ENCODE results near the gene LMF1.

Gene LMF1

GRCh38 chr16:984121-984694, 13.4 kb upstream of the LMF1 start:
- ATAC-seq (ENCODE audit: low read depth) (no peak), DNase-seq (ENCODE audit: low spot score) (no peak)
- no peaks in the 10 kb centered on the region for H3K36me3 ChIP-seq (ENCODE audit: low read depth)
- no peak overlapping the region for H3K27ac ChIP-seq (ENCODE audit: poor library complexity, severe bottlenecking)
- no peaks in the 10 kb centered on the region for H3K4me1 ChIP-seq (ENCODE audit: insufficient read depth, poor library complexity, severe bottlenecking)
- peaks cover 83% of the 10 kb centered on the region for H3K27me3 ChIP-seq (ENCODE audit: insufficient read depth, poor library complexity, severe bottlenecking)
- H3K4me3 ChIP-seq (ENCODE audit: severe bottlenecking) = no peak overlapping the region
- TF ChIP-seq, protein P1, sequence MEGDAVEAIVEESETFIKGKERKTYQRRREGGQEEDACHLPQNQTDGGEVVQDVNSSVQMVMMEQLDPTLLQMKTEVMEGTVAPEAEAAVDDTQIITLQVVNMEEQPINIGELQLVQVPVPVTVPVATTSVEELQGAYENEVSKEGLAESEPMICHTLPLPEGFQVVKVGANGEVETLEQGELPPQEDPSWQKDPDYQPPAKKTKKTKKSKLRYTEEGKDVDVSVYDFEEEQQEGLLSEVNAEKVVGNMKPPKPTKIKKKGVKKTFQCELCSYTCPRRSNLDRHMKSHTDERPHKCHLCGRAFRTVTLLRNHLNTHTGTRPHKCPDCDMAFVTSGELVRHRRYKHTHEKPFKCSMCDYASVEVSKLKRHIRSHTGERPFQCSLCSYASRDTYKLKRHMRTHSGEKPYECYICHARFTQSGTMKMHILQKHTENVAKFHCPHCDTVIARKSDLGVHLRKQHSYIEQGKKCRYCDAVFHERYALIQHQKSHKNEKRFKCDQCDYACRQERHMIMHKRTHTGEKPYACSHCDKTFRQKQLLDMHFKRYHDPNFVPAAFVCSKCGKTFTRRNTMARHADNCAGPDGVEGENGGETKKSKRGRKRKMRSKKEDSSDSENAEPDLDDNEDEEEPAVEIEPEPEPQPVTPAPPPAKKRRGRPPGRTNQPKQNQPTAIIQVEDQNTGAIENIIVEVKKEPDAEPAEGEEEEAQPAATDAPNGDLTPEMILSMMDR (IDR thresholded peaks at IDR 0.05; ENCODE audit: poor library complexity, severe bottlenecking) = no peak
- no peaks in the 10 kb centered on the region for H3K9me3 ChIP-seq (ENCODE audit: severe bottlenecking)

GRCh38 chr16:983044-984030, 12.6 kb upstream of the LMF1 start:
- Histone ChIP-seq H3K27ac (ENCODE audit: poor library complexity, severe bottlenecking) (no peak overlapping the region), H3K27me3 (ENCODE audit: insufficient read depth, poor library complexity, severe bottlenecking) (peaks cover 86% of the 10 kb centered on the region), H3K36me3 (ENCODE audit: low read depth) (no peaks in the 10 kb centered on the region), H3K4me3 (ENCODE audit: severe bottlenecking) (no peak overlapping the region), H3K9me3 (ENCODE audit: severe bottlenecking) (no peaks in the 10 kb centered on the region), H3K4me1 (ENCODE audit: insufficient read depth, poor library complexity, severe bottlenecking) (no peaks in the 10 kb centered on the region)
- TF ChIP-seq, protein P1 (IDR thresholded peaks at IDR 0.05; ENCODE audit: poor library complexity, severe bottlenecking) = no peak
- peak; percentile 24 for ATAC-seq (ENCODE audit: low read depth)
- no peak for DNase-seq (ENCODE audit: low spot score)

DNA sequence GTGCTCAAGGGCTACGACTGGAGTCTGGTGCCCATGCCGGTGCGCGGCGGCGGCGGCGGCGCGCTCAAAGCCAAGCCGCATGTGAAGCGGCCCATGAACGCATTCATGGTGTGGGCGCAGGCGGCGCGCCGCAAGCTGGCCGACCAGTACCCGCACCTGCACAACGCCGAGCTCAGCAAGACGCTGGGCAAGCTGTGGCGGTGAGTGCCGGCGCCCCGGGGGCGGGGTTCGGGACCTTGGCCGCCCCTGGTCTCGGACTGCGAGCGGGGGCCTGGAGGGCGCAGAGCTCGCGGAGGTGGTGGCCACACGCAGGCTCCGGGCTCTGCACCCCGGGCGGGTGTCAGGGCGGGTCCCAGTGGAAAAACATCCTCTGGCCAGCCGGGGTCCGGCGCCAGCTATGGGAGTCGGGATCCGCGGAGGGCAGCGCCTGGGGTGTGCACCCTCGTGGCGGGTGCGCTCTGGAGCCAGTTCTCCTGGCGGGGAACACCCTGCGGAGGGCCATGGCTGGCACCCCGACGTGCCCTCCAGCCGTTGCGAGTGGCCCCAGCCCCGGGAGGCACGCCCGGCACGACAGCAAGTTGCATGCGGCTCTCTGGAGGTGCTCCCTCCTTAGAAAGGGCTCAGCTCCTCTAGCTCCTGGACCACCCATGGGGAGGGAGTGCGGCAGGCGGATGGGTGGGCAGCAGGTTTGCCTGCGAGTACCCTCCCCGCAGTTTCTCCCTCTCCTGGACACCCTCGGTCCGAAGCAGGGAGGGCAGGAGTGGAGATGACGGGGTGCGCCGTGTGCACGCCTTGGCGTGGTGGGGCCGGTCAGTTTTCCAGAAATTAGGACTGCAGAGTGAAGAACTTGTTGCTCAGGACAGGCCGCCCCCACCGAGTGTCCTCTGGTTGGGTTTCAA, 11.6 kb upstream of the LMF1 start:
- no peak for DNase-seq (ENCODE audit: low spot score)
- TF ChIP-seq, protein P1 (IDR thresholded peaks at IDR 0.05; ENCODE audit: poor library complexity, severe bottlenecking) = no peak
- Histone ChIP-seq H3K27me3 (ENCODE audit: insufficient read depth, poor library complexity, severe bottlenecking) (peaks cover 78% of the 10 kb centered on the region), H3K27ac (ENCODE audit: poor library complexity, severe bottlenecking) (no peak overlapping the region), H3K4me3 (ENCODE audit: severe bottlenecking) (peak overlapping the region; percentile 24), H3K9me3 (ENCODE audit: severe bottlenecking) (no peaks in the 10 kb centered on the region), H3K4me1 (ENCODE audit: insufficient read depth, poor library complexity, severe bottlenecking) (no peaks in the 10 kb centered on the region), H3K36me3 (ENCODE audit: low read depth) (no peaks in the 10 kb centered on the region)
- ATAC-seq (ENCODE audit: low read depth) = no peak

DNA sequence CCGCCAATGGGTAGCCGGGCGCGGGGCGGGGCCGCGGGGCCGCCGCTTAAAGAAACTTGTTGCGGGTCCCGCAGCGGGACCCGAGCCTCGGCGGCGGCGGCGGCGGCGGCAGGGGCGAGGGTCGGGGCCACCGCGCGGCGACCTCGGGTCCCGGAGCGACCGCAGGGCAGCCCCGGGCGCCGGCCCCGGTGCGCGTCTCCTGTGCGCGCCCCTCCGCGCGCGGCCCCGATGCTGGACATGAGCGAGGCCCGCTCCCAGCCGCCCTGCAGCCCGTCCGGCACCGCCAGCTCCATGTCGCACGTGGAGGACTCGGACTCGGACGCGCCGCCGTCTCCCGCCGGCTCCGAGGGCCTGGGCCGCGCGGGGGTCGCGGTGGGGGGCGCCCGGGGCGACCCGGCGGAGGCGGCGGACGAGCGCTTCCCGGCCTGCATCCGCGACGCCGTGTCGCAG, 10.9 kb upstream of the LMF1 start, which contains the start of gene SOX8:
TSS of gene SOX8 (plus strand) at position 76 of the 450 bp plus-strand sequence. CDS start at position 229, 153 bp downstream.
- H3K36me3 ChIP-seq (ENCODE audit: low read depth) = no peaks in the 10 kb centered on the region
- no peaks in the 10 kb centered on the region for H3K9me3 ChIP-seq (ENCODE audit: severe bottlenecking)
- peaks cover 71% of the 10 kb centered on the region for H3K27me3 ChIP-seq (ENCODE audit: insufficient read depth, poor library complexity, severe bottlenecking)
- no peaks in the 10 kb centered on the region for H3K4me1 ChIP-seq (ENCODE audit: insufficient read depth, poor library complexity, severe bottlenecking)
- no peak within 1 kb of the TSS for H3K27ac ChIP-seq (ENCODE audit: poor library complexity, severe bottlenecking)
- no peak for ATAC-seq (ENCODE audit: low read depth)
- H3K4me3 ChIP-seq (ENCODE audit: severe bottlenecking) = peak within 1 kb of the TSS; percentile 24
- no peak for DNase-seq (ENCODE audit: low spot score)
- TF ChIP-seq, protein P1 (IDR thresholded peaks at IDR 0.05; ENCODE audit: poor library complexity, severe bottlenecking) = no peak

Measured in RWPE2 (cell line).